ENCODE results near the gene MTMR3. TPM values are rescaled to one million over a fixed set of nuclear protein-coding genes. Genes with fewer than 3 reads are reported as not detected.
"Not testable (repeated sequence)": the region's sequence is repeated elsewhere in the genome, so short reads cannot be mapped to it uniquely, and the experiment has no call there.

The MTMR3 gene
- total and polyA plus RNA-seq, 4 donors = 5.3 to 65.3 (median 37.2) TPM

DNA sequence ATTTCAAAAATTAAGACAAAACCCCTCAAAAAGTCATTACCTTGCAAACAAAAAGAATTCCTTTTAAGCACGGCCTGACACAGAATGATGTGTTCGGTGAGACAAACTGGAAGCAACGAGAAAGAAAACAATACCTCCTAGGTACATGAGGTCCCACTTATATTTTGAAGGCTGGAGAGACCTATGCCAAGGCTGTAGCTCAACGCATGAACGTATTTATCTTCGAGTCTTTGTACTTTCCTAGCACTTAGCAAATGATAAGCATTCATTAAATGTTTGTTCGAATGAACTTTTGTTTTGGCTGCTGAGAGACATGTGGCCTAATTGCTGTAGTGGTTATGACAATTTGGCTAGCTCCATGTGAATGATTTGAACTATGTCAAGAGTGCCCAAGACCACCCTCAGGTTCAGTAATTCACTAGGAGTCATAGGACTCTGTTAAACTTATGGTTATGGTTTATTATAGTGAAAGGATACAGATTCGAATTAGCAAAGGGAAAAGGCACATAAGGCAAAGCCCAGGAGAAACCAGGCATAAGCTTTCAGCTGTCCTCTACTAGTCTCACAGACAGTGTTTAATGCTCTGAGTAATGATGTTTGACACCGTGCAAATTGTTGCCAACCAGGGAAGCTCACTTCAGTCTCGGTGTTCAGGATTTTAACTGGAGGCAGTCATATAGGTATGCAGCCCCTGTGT, 171.2 kb downstream of the MTMR3 start:
- Histone ChIP-seq H3K9me3 (ENCODE audit: control insufficient read depth, low read length) (peaks cover 3% of the 10 kb centered on the region), H3K4me3 (ENCODE audit: low read length in 2 of 2) (no peak overlapping the region), H3K27ac (ENCODE audit: low read depth in 1 of 2, low read length in 2 of 2) (no peak overlapping the region), H3K36me3 (ENCODE audit: control insufficient read depth in 1 of 2, insufficient read depth in 2 of 2, low read length in 1 of 2) (no peaks in the 10 kb centered on the region), H3K27me3 (ENCODE audit: control insufficient read depth in 1 of 2, insufficient read depth in 2 of 2, low read length in 1 of 2) (no peaks in the 10 kb centered on the region), H3K4me1 (ENCODE audit: control insufficient read depth in 1 of 2, insufficient read depth in 2 of 2, low read length in 2 of 2) (no peaks in the 10 kb centered on the region)
- intact Hi-C loops (cut with DNase I) = no loop called here
- 63 to 74% methylated on average over 10 of the region's 10 CpGs for WGBS, 2 donors
- ATAC-seq (ENCODE audit: low FRiP score) (no peak), DNase-seq (no peak)

DNA sequence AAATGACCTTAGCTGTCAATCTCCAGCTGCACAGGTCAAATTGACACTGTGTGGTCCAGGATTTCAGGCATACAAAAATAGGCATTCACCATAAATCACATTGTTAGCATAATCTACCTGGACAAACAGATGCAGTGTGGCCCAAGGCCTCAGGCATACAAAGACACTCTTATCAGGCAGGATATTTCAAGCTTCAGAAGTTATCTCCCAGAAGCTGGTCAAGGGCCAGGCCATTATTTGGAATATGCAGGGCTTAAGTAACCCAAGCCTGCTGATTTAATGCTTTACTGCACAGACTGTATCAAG, 171.7 kb downstream of the MTMR3 start:
- no peaks in the 10 kb centered on the region for H3K36me3 ChIP-seq (ENCODE audit: control insufficient read depth in 1 of 2, insufficient read depth in 2 of 2, low read length in 1 of 2)
- H3K27ac ChIP-seq (ENCODE audit: low read depth in 1 of 2, low read length in 2 of 2) = no peak overlapping the region
- no peaks in the 10 kb centered on the region for H3K4me1 ChIP-seq (ENCODE audit: control insufficient read depth in 1 of 2, insufficient read depth in 2 of 2, low read length in 2 of 2)
- intact Hi-C loops (cut with DNase I) = no loop called here
- ATAC-seq (ENCODE audit: low FRiP score) (no peak), DNase-seq (no peak)
- H3K4me3 ChIP-seq (ENCODE audit: low read length in 2 of 2) = no peak overlapping the region
- no peaks in the 10 kb centered on the region for H3K27me3 ChIP-seq (ENCODE audit: control insufficient read depth in 1 of 2, insufficient read depth in 2 of 2, low read length in 1 of 2)
- peaks cover 3% of the 10 kb centered on the region for H3K9me3 ChIP-seq (ENCODE audit: control insufficient read depth, low read length)

DNA sequence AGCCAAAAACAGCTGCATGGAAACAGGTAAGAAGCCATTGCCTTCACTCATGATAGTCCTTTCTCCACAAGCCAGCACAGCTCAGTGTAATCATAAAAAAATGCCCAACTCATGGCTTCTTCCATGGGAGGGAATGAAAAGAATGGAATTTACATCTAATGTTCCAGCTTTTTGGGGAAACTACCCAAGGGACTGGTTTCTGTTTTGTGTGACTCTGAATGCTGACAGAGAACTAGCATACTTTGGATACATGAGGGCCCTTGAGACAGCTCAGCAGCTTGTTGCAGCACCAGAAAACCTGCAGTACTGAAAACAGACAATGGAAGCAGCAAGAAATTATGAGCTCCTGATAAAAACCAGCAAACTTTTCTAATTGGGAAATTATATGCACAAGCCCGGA, 173.0 kb downstream of the MTMR3 start:
- Histone ChIP-seq H3K9me3 (ENCODE audit: control insufficient read depth, low read length) (peaks cover 3% of the 10 kb centered on the region), H3K36me3 (ENCODE audit: control insufficient read depth in 1 of 2, insufficient read depth in 2 of 2, low read length in 1 of 2) (no peaks in the 10 kb centered on the region), H3K4me3 (ENCODE audit: low read length in 2 of 2) (no peak overlapping the region), H3K4me1 (ENCODE audit: control insufficient read depth in 1 of 2, insufficient read depth in 2 of 2, low read length in 2 of 2) (no peaks in the 10 kb centered on the region), H3K27ac (ENCODE audit: low read depth in 1 of 2, low read length in 2 of 2) (no peak overlapping the region), H3K27me3 (ENCODE audit: control insufficient read depth in 1 of 2, insufficient read depth in 2 of 2, low read length in 1 of 2) (no peaks in the 10 kb centered on the region)
- WGBS, 2 donors = 42 to 47% methylated on average over 1 of the region's 1 CpG
- intact Hi-C loops (cut with DNase I) = no loop called here
- DNase-seq (no peak), ATAC-seq (ENCODE audit: low FRiP score) (no peak)

DNA sequence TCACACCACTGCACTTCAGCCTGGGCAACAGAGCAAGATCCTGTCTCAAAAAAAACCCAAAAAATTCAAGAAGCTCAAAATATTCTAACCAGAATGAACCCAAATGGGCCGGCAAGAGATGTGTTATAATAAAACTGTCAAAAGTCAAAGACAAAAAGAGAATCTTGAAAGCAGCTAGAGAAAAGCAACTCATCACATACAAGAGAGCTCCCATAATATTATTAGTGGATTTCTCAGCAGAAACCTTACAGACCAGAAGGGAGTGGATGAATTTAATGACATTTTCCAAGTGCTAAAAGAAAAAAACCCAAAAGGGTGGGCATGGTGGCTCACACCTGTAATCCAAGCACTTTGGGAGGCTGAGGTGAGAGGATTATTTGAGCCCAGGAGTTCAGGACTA, 174.4 kb downstream of the MTMR3 start:
- intact Hi-C loops (cut with DNase I) = no loop called here
- peaks cover 3% of the 10 kb centered on the region for H3K9me3 ChIP-seq (ENCODE audit: control insufficient read depth, low read length)
- no peaks in the 10 kb centered on the region for H3K4me1 ChIP-seq (ENCODE audit: control insufficient read depth in 1 of 2, insufficient read depth in 2 of 2, low read length in 2 of 2)
- ATAC-seq (ENCODE audit: low FRiP score) = no peak
- no peak for DNase-seq
- H3K4me3 ChIP-seq (ENCODE audit: low read length in 2 of 2) = peak overlapping the region in 1 of 2 donors; percentile 8
- no peak overlapping the region for H3K27ac ChIP-seq (ENCODE audit: low read depth in 1 of 2, low read length in 2 of 2)
- WGBS, 2 donors = 96 to 99% methylated on average over 1 of the region's 1 CpG
- no peaks in the 10 kb centered on the region for H3K27me3 ChIP-seq (ENCODE audit: control insufficient read depth in 1 of 2, insufficient read depth in 2 of 2, low read length in 1 of 2)
- no peaks in the 10 kb centered on the region for H3K36me3 ChIP-seq (ENCODE audit: control insufficient read depth in 1 of 2, insufficient read depth in 2 of 2, low read length in 1 of 2)

DNA sequence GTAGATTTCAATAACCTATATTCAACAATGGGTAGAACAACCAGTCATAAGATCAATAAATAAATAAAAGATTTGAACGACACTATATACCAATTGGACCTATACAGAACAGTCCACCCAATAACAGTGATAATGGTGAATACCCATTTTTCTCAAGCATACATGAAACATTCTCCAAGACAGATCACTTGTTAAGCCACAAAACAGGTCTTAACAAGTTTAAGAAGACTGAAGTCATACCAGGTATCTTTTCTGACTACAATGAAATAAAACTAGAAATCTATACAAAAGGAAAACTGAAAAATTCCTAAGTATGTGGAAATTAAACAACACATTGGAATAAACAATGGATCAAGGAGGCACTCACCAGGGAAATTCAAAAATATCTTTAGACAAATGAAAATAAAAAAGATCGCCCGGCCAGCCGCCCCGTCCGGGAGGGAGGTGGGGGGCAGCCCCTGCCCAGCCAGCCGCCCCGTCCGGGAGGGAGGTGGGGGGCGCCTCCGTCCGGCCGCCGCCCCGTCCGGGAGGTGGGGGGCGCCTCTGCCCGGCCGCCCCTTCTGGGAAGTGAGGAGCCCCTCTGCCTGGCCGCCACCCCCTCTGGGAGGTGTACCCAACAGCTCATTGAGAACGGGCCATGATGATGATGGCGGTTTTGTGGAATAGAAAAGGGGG, 176.5 kb downstream of the MTMR3 start:
- ATAC-seq (ENCODE audit: low FRiP score); H3K9me3 ChIP-seq (ENCODE audit: control insufficient read depth, low read length); H3K36me3 ChIP-seq (ENCODE audit: control insufficient read depth in 1 of 2, insufficient read depth in 2 of 2, low read length in 1 of 2); H3K4me1 ChIP-seq (ENCODE audit: control insufficient read depth in 1 of 2, insufficient read depth in 2 of 2, low read length in 2 of 2); DNase-seq; H3K27ac ChIP-seq (ENCODE audit: low read depth in 1 of 2, low read length in 2 of 2); H3K27me3 ChIP-seq (ENCODE audit: control insufficient read depth in 1 of 2, insufficient read depth in 2 of 2, low read length in 1 of 2); intact Hi-C loops (cut with DNase I); H3K4me3 ChIP-seq (ENCODE audit: low read length in 2 of 2): not testable (repeated sequence)
- WGBS, 2 donors = 88 to 90% methylated on average over 20 of the region's 22 CpGs

DNA sequence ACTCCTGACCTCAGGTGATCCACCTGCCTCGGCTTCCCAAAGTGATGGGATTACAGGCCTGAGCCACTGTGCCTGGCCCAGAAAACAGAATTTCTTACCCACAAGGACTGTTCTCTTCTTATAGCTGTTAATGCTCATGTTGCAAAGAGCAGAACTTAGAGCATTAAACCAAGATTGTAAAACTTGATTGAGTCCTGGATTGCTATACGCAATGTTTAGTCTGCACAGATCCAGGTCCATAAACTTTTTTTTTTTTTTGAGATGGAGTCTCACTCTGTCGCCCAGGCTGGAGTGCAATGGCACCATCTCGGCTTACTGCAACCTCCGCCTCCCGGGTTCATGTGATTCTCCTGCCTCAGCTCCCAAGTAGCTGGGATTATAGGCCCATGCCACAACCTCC, 178.1 kb downstream of the MTMR3 start:
- H3K36me3 ChIP-seq (ENCODE audit: control insufficient read depth in 1 of 2, insufficient read depth in 2 of 2, low read length in 1 of 2); H3K4me1 ChIP-seq (ENCODE audit: control insufficient read depth in 1 of 2, insufficient read depth in 2 of 2, low read length in 2 of 2); H3K27ac ChIP-seq (ENCODE audit: low read depth in 1 of 2, low read length in 2 of 2); ATAC-seq (ENCODE audit: low FRiP score); H3K4me3 ChIP-seq (ENCODE audit: low read length in 2 of 2); H3K27me3 ChIP-seq (ENCODE audit: control insufficient read depth in 1 of 2, insufficient read depth in 2 of 2, low read length in 1 of 2); H3K9me3 ChIP-seq (ENCODE audit: control insufficient read depth, low read length); DNase-seq; intact Hi-C loops (cut with DNase I): not testable (repeated sequence)
- 94 to 96% methylated on average over 6 of the region's 6 CpGs for WGBS, 2 donors

DNA sequence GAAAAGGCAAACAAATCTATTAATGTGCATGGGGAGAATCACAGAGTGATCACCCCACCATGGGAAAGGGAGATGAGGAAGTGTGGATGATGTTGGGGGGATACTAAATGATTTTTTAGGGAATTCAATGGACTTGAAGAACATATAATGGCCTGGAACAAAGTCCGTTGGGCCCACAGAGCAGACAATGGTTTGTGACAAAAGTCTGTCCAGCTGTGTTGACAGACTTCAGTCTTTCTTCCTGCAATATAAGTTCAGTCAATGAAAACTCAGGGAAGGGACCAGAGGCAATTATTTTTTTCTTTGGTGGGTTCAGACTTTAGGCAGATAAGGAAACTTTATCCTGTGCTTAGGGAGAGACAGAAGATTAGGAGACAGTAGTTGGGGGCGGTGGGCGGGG, 179.3 kb downstream of the MTMR3 start:
- H3K27ac ChIP-seq (ENCODE audit: low read depth in 1 of 2, low read length in 2 of 2) = no peak overlapping the region
- DNase-seq (no peak), ATAC-seq (ENCODE audit: low FRiP score) (no peak)
- intact Hi-C loops (cut with DNase I) = no loop called here
- no peaks in the 10 kb centered on the region for H3K4me1 ChIP-seq (ENCODE audit: control insufficient read depth in 1 of 2, insufficient read depth in 2 of 2, low read length in 2 of 2)
- 61 to 89% methylated on average over 3 of the region's 3 CpGs for WGBS, 2 donors
- H3K27me3 ChIP-seq (ENCODE audit: control insufficient read depth in 1 of 2, insufficient read depth in 2 of 2, low read length in 1 of 2) = no peaks in the 10 kb centered on the region
- H3K4me3 ChIP-seq (ENCODE audit: low read length in 2 of 2) = no peak overlapping the region
- no peaks in the 10 kb centered on the region for H3K36me3 ChIP-seq (ENCODE audit: control insufficient read depth in 1 of 2, insufficient read depth in 2 of 2, low read length in 1 of 2)
- peaks cover 4% of the 10 kb centered on the region for H3K9me3 ChIP-seq (ENCODE audit: control insufficient read depth, low read length)

DNA sequence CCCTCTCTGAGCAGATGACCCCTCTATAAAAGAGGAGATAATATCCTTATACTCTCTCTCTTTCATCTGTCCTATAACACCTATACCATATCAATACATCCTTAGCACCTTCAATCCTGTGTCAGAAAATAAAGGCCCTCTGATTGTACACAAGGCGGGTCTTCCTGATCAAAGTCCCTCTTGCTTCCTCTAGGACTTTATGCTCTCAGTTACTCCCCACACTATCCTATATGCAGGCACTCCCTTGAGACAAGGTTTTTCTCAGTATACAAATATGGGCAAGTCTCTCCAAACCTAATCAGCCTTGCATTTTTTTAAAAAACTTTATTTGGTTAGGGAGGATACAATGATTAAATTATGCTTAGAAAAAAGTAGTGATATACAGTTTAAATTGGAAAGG, 180.0 kb downstream of the MTMR3 start:
- WGBS, 2 donors = 89 to 93% methylated on average over 1 of the region's 1 CpG
- Histone ChIP-seq H3K4me3 (ENCODE audit: low read length in 2 of 2) (no peak overlapping the region), H3K27me3 (ENCODE audit: control insufficient read depth in 1 of 2, insufficient read depth in 2 of 2, low read length in 1 of 2) (no peaks in the 10 kb centered on the region), H3K36me3 (ENCODE audit: control insufficient read depth in 1 of 2, insufficient read depth in 2 of 2, low read length in 1 of 2) (no peaks in the 10 kb centered on the region), H3K27ac (ENCODE audit: low read depth in 1 of 2, low read length in 2 of 2) (no peak overlapping the region), H3K4me1 (ENCODE audit: control insufficient read depth in 1 of 2, insufficient read depth in 2 of 2, low read length in 2 of 2) (no peaks in the 10 kb centered on the region), H3K9me3 (ENCODE audit: control insufficient read depth, low read length) (peaks cover 1% of the 10 kb centered on the region)
- DNase-seq (no peak), ATAC-seq (ENCODE audit: low FRiP score) (no peak)
- intact Hi-C loops (cut with DNase I) = no loop called here

DNA sequence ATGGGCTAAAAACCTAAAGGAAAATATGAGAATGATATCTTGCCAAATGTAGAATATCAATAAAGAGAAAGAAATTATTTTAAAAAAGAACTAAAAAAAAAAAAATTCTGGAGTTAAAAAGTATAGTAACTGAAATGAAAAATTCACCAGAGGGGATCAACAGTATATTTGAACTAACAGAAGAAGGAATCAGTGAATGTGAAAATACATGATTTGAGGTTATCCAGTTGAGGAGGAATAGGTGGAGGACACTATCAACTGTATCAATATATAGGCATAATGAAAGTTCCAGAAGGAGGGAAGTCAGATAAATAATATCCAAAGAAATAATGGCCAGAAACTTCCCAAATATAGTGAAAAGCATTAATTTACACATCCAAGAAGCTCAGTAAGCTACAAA, 181.2 kb downstream of the MTMR3 start:
- Histone ChIP-seq H3K4me3 (ENCODE audit: low read length in 2 of 2) (no peak overlapping the region), H3K27ac (ENCODE audit: low read depth in 1 of 2, low read length in 2 of 2) (no peak overlapping the region), H3K4me1 (ENCODE audit: control insufficient read depth in 1 of 2, insufficient read depth in 2 of 2, low read length in 2 of 2) (no peaks in the 10 kb centered on the region), H3K9me3 (ENCODE audit: control insufficient read depth, low read length) (peaks cover 1% of the 10 kb centered on the region), H3K27me3 (ENCODE audit: control insufficient read depth in 1 of 2, insufficient read depth in 2 of 2, low read length in 1 of 2) (no peaks in the 10 kb centered on the region), H3K36me3 (ENCODE audit: control insufficient read depth in 1 of 2, insufficient read depth in 2 of 2, low read length in 1 of 2) (no peaks in the 10 kb centered on the region)
- ATAC-seq (ENCODE audit: low FRiP score) (no peak), DNase-seq (no peak)
- intact Hi-C loops (cut with DNase I) = no loop called here

All from aorta (tissue), 5 donors.